Prostate gland (tissue), 2 donors: ENCODE measurements around the gene ALG11.

Experiments
- CTCF ChIP-seq, 4 experiments: fragments of 200-600 bp in 2 of 4; fragments of 450-650 bp in 2 of 4; sonication (generic) in 2 of 4; IDR thresholded peaks; 1 replicate in 3 of 4; 2 replicates in 1 of 4; pipeline ENCODE4 v1.5.1; 2016 to 2019; ENCODE audit warnings: antibody characterized with exemption in 4 of 4, mild to moderate bottlenecking in 2 of 4, moderate library complexity in 2 of 4
- POLR2A ChIP-seq: fragments of 450-650 bp; IDR thresholded peaks from one replicate; pipeline ENCODE4 v1.6.1; 2016; ENCODE audit warnings: antibody characterized with exemption, mild to moderate bottlenecking
- POLR2AphosphoS5 ChIP-seq: sonication (generic); formaldehyde crosslinking; IDR thresholded peaks from one replicate; pipeline ENCODE4 v1.6.1; 2017; ENCODE audit warnings: antibody characterized with exemption

GRCh38 chr13:51997186-51997585 lies 15.0 kb upstream of the ALG11 start:
- TF ChIP-seq CTCF (IDR thresholded peaks at IDR 0.05) (no peak), POLR2AphosphoS5 (no peak), POLR2A (no peak)
